ENCODE data around the gene FAIM2.

- TF ChIP-seq CTCF (conservative IDR thresholded peaks at IDR 0.05) = no peak
- TF ChIP-seq ZFX (IDR thresholded peaks at IDR 0.05) = no peak
Observed at GRCh38 chr12:49864798-49865090, 39.0 kb downstream of the FAIM2 start.

Measured in C4-2B (cell line).